A673 (cell line): ENCODE measurements around the gene GGN.

Experiments used
- CTCF ChIP-seq: fragments of 300-800, 200-600 bp; sonication (generic); conservative IDR thresholded peaks from 2 replicates; pipeline ENCODE4 v1.5.1; 2017; ENCODE audit warnings: low read depth, mild to moderate bottlenecking, antibody characterized with exemption, low read length, moderate library complexity, mixed read lengths
- EZH2 ChIP-seq: fragments of 200-600 bp; sonication (generic); IDR thresholded peaks from 2 replicates; pipeline ENCODE4 v1.6.1; 2017; ENCODE audit warnings: borderline replicate concordance, low read depth, mild to moderate bottlenecking, mixed read lengths, antibody characterized with exemption, low read length; ENCODE audit not compliant: poor library complexity, severe bottlenecking

DNA sequence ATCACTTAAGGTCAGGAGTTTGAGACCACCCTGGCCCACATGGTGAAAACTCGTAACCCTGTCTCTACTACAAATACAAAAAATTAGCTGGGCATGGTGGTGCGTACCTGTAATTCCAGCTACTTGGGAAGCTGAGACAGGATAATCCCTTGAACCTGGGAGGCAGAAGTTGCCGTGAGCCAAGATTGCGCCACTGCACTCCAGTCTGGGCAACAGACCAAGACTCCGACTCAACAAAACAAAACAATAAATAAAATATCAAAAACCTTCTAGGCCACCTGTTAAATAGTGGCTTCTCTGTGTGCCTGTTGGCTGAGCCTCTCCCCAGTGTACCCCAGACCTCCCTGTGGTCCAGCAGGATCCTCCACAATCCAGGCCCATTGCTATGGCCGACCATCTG lies 16.8 kb downstream of the GGN start:
- TF ChIP-seq CTCF (no peak), EZH2 (no peak)
